ENCODE results near the gene GTSE1. TPM values are rescaled to one million over a fixed set of nuclear protein-coding genes. Genes with fewer than 3 reads are reported as not detected.

The GTSE1 gene
- total RNA-seq, 1 donor from 2014 or later: 0.95 TPM

GRCh38 chr22:46352691-46353386 is 56.2 kb downstream of the GTSE1 start:
- ChIA-PET CTCF (no interaction called here), POLR2A (no interaction called here)
- Mint-ChIP-seq H3K4me3 (no peak overlapping the region), H3K9me3 (no peaks in the 10 kb centered on the region), H3K27me3 (no peaks in the 10 kb centered on the region), H3K4me1 (peaks cover 14% of the 10 kb centered on the region), H3K27ac (no peak overlapping the region), H3K36me3 (ENCODE audit: low read depth) (peaks cover 82% of the 10 kb centered on the region)
- intact Hi-C loops (cut with micrococcal nuclease): no loop called here
- DNase-seq (no peak), ATAC-seq (ENCODE audit: low read depth) (peak; percentile 89)
- TF ChIP-seq CTCF (IDR thresholded peaks at IDR 0.05): no peak

- POLR2A ChIA-PET: no interaction called here
- H3K36me3 Mint-ChIP-seq (ENCODE audit: low read depth): peaks cover 78% of the 10 kb centered on the region
Measured at GRCh38 chr22:46353483-46354105, 56.9 kb downstream of the GTSE1 start.

GRCh38 chr22:46354176-46354992 is 57.7 kb downstream of the GTSE1 start:
- no peak for DNase-seq
- Mint-ChIP-seq H3K36me3 (ENCODE audit: low read depth) (peaks cover 78% of the 10 kb centered on the region), H3K4me1 (peaks cover 13% of the 10 kb centered on the region), H3K27me3 (no peaks in the 10 kb centered on the region), H3K4me3 (no peak overlapping the region), H3K27ac (no peak overlapping the region), H3K9me3 (no peaks in the 10 kb centered on the region)
- intact Hi-C loops (cut with micrococcal nuclease): loop anchor here (2.0 kb wide), 1 partner anchor 14 kb away; no protein-coding TSS in a partner anchor
- ChIA-PET POLR2A (no interaction called here), CTCF (interaction anchor here (1.1 kb wide), 1 partner anchor 188 kb away, joined by 4 read pairs; no protein-coding TSS in a partner anchor)
- no peak for ATAC-seq (ENCODE audit: low read depth)
- TF ChIP-seq CTCF (IDR thresholded peaks at IDR 0.05): no peak

More at GRCh38 chr22:46353483-46354105, 56.9 kb downstream of the GTSE1 start:
- ATAC-seq (ENCODE audit: low read depth): no peak
- TF ChIP-seq CTCF (IDR thresholded peaks at IDR 0.05): no peak
- Mint-ChIP-seq H3K4me3 (no peak overlapping the region), H3K4me1 (peaks cover 14% of the 10 kb centered on the region), H3K9me3 (no peaks in the 10 kb centered on the region), H3K27ac (no peak overlapping the region), H3K27me3 (no peaks in the 10 kb centered on the region)
- CTCF ChIA-PET: interaction anchor here (1.1 kb wide), 1 partner anchor 189 kb away, joined by 4 read pairs; no protein-coding TSS in a partner anchor
- intact Hi-C loops (cut with micrococcal nuclease): loop anchor here (2.0 kb wide), 1 partner anchor 15 kb away; no protein-coding TSS in a partner anchor
- DNase-seq: no peak

- ChIA-PET CTCF (interaction anchor here (1.1 to 2.1 kb wide), 3 partner anchors 13 to 187 kb away, joined by 4 to 14 read pairs (median 11); no protein-coding TSS in a partner anchor), POLR2A (no interaction called here)
- no peak for TF ChIP-seq CTCF (IDR thresholded peaks at IDR 0.05)
- Mint-ChIP-seq H3K27ac (no peak overlapping the region), H3K4me1 (peaks cover 11% of the 10 kb centered on the region), H3K27me3 (no peaks in the 10 kb centered on the region), H3K9me3 (no peaks in the 10 kb centered on the region), H3K36me3 (ENCODE audit: low read depth) (peaks cover 78% of the 10 kb centered on the region), H3K4me3 (no peak overlapping the region)
- ATAC-seq (ENCODE audit: low read depth) (no peak), DNase-seq (no peak)
- intact Hi-C loops (cut with micrococcal nuclease): loop anchor here (1.0 to 2.0 kb wide), 2 partner anchors 14 to 187 kb away; no protein-coding TSS in a partner anchor
Measured at GRCh38 chr22:46354993-46355305, 58.3 kb downstream of the GTSE1 start.

Measured in activated B cell treated with CpG ODN at 0.5 μM for 24 hours (primary cell).